ENCODE data around the gene RGS19.

GRCh38 chr20:64064145-64064698 is 15.1 kb downstream of the RGS19 start:
- TF ChIP-seq EZH2 (IDR thresholded peaks at IDR 0.05; ENCODE audit: low read depth, low read length, severe bottlenecking) (no peak), CTCF (IDR thresholded peaks at IDR 0.05; ENCODE audit: control extremely low read depth in 1 of 3, insufficient read depth in 1 of 3, low read depth in 1 of 3, low read length in 3 of 3) (no peak), RFX5 (IDR thresholded peaks at IDR 0.05; ENCODE audit: borderline replicate concordance, low read depth, low read length) (no peak), POLR2AphosphoS5 (IDR thresholded peaks at IDR 0.05; ENCODE audit: low read depth, low read length) (no peak), SP2 (IDR thresholded peaks at IDR 0.05; ENCODE audit: low read length) (no peak), POLR2A (IDR thresholded peaks at IDR 0.05; ENCODE audit: control extremely low read depth in 1 of 2, low read depth in 2 of 2, low read length in 2 of 2) (no peak), ATF3 (IDR thresholded peaks at IDR 0.05; ENCODE audit: insufficient read depth, low read depth, low read length) (no peak), HDAC6 (IDR thresholded peaks at IDR 0.05; ENCODE audit: low read depth, low read length) (no peak), SAP30 (IDR thresholded peaks at IDR 0.05; ENCODE audit: insufficient read depth, insufficient replicate concordance, low read length) (no peak), ASH2L (IDR thresholded peaks at IDR 0.05; ENCODE audit: low read length) (no peak), SRF (IDR thresholded peaks at IDR 0.05; ENCODE audit: low read depth, low read length) (no peak)
